GM12873 (cell line): ENCODE measurements around the gene FAIM.

Experiments used
- CTCF ChIP-seq: IDR thresholded peaks from 2 replicates; pipeline ENCODE4 v1.5.1; 2012; ENCODE audit warnings: low read depth, mild to moderate bottlenecking, moderate library complexity, low read length, control low read depth; ENCODE audit not compliant: insufficient read depth; ENCODE audit errors: missing control alignments

FAIM gene

GRCh38 chr3:138578961-138579574 is 29.5 kb upstream of the FAIM start:
- no peak for TF ChIP-seq CTCF

DNA sequence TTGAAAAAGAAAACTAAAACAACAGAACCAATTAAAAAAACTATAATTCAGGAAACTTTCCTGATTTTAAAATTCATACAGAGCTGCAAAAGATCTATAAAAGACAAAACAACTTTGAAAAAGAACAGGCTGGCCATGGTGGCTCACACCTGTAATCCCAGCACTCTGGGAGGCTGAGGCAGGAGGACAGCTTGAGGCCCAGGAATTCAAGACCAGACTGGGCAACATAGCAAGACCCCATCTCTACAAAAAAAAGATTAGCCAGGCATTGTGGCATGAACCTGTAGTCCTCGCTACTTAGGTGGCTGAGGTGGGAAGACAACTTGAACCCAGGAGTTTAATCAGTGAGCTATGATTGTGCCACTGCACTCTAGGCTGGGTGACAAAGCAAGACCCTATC is 21.2 kb upstream of the FAIM start:
- no peak for TF ChIP-seq CTCF

GRCh38 chr3:138588445-138588844 is 20.1 kb upstream of the FAIM start:
- no peak for TF ChIP-seq CTCF

GRCh38 chr3:138591392-138591791 is 17.2 kb upstream of the FAIM start:
- TF ChIP-seq CTCF = no peak

DNA sequence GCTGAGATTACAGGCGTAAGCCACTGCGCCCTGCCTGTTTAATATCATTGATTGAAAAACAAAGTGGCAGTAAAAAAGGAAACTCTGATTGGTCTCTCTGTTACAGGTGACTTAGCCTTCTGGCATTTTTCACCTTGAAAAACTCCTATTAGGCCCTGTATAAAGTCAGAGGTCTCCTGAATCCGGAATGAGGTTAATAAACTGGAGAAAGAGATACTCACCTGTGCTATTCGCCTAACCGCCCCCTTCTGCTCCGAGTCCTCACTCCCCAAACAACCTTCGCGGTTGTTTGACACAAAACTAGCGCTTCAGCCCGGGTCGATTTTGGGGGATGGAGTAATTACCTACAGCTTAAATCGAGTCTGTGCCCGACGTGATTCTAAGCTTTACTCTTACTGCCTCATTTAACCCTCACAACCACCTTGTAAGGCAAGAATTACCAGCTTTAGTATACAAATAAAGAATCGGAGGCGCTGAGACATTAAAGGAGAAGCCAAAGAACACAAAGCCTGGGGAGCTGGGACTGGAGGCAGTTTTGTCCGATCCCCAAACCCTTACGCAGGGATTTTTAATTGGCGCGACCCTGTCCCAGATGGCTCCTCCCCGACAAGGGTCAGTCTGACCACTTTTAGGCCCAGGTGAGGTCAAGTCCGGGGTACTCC is 15.0 kb upstream of the FAIM start:
- TF ChIP-seq CTCF = no peak

DNA sequence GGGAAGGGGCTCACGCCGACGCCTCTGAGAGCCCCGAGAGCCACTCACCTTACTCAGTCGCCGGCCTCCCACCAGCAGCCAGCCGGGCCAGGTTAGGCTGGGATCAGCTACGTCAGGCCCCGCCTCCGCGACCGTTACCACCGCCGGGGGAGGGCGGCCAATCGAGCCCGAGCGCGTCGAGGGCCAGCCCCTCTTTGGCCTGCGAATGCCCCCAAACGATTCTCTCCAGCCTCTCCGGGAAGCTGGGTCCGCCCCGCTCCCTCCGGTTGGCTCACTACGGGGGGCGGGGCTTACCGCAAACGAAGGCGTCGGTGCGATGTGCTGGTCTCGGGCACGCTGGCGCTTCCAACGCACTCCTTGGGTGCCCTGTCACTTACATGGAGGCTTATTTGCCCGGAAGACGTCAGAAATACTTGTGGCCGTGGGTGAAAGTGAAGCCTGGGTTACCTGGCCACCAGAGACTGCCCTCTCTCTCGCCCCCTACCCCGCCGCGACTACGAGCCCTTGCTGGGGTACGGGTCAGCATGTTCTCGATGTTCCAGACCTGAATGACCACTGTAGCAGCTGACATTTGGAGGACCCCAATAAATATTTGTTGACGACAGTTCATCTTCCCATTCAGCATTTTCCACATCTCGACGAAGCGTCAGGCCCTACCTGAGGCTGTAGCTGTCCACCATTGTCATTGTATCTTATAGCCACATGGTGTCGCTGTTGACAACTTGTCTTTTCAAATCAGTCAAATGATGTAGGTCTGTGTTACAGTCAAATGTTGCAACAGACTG is 14.2 kb upstream of the FAIM start, which contains the start of gene CEP70:
Gene CEP70, minus strand, starts transcription at position 111 of the 785 bp plus-strand sequence. CDS start 21,333 bp downstream, outside the sequence.
- peak; percentile 80 for TF ChIP-seq CTCF

DNA sequence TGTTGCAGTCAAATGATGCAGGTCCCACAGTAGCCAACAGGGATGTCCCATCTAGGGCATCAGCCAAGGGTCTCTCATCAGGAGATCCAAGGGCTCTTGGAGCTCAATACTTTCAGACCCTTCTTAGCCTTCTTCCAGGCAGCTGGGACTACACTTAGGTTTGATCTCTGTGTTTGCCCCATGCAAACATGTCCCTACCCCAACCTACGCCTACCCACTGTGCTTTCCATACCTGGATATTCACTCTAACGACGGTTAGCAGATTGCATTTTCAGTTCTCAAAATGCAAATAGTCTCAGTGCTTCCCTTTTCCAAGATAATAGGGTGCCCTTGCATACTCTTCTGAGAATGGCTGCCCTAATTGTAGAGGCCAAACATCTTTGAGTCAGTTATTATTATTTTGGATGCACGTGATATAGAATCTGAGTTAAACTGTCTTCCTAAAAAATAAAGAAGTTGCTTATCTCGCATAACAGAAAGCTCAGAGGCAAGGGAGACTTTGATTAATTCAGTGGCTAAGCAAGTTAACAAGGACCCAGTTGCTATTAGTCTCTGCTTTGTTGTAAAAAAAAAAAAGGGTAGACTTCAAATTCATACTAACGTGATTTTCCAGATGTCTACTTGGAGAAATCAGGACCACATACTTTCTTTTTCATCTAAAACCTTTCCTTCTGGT is 13.5 kb upstream of the FAIM start:
- no peak for TF ChIP-seq CTCF
